IMR-90 (cell line): ENCODE measurements around the gene LRRC47.

ENCODE experiments used
- TF ChIP-seq, protein P1 (sequence below): fragments of 150-350 bp; IDR thresholded peaks from 2 replicates; pipeline ENCODE4 v1.6.1; 2017; ENCODE audit warnings: mild to moderate bottlenecking, antibody characterized with exemption, low read length, low read depth
- TF ChIP-seq, protein P2 (sequence below): conservative IDR thresholded peaks from 2 replicates; pipeline ENCODE4 v1.5.1; 2012; ENCODE audit warnings: mild to moderate bottlenecking, low read depth, low read length, improper control_type of control experiment

DNA sequence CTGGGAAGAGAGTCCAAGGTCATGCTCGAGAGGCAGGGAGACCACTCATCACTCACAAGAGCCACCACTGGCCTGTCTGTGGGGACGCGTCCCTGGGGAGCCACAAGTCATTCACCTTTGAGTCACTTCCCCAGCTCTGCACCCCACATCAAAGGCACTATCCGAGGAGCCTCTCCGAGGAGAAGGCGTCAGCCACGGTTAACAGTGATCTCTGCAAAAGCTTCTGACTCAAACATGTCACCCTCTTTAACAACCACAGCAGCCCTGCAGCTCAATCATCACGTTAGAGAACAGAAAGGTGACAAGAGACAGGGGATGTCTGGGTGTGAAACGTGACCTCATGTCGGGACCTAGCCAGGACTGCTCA lies 9.0 kb downstream of the LRRC47 start:
- TF ChIP-seq, protein P1, sequence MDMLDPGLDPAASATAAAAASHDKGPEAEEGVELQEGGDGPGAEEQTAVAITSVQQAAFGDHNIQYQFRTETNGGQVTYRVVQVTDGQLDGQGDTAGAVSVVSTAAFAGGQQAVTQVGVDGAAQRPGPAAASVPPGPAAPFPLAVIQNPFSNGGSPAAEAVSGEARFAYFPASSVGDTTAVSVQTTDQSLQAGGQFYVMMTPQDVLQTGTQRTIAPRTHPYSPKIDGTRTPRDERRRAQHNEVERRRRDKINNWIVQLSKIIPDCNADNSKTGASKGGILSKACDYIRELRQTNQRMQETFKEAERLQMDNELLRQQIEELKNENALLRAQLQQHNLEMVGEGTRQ = no peak
- TF ChIP-seq, protein P2, sequence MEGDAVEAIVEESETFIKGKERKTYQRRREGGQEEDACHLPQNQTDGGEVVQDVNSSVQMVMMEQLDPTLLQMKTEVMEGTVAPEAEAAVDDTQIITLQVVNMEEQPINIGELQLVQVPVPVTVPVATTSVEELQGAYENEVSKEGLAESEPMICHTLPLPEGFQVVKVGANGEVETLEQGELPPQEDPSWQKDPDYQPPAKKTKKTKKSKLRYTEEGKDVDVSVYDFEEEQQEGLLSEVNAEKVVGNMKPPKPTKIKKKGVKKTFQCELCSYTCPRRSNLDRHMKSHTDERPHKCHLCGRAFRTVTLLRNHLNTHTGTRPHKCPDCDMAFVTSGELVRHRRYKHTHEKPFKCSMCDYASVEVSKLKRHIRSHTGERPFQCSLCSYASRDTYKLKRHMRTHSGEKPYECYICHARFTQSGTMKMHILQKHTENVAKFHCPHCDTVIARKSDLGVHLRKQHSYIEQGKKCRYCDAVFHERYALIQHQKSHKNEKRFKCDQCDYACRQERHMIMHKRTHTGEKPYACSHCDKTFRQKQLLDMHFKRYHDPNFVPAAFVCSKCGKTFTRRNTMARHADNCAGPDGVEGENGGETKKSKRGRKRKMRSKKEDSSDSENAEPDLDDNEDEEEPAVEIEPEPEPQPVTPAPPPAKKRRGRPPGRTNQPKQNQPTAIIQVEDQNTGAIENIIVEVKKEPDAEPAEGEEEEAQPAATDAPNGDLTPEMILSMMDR = no peak
